HFFc6 (cell line): ENCODE measurements around the gene NTNG1. TPM values are rescaled to one million over a fixed set of nuclear protein-coding genes. Genes with fewer than 3 reads are reported as not detected.

Source experiments
- DNase-seq: peaks from one replicate; pipeline ENCODE4 v3.0.0-alpha.2; 2018
- H3K27ac Mint-ChIP-seq: 2 replicates; pipeline ENCODE4 v1.8.0; 2020; ENCODE audit warnings: mild to moderate bottlenecking, mixed read lengths
- H3K27me3 Mint-ChIP-seq: 2 replicates; pipeline ENCODE4 v1.8.0; 2021; ENCODE audit warnings: mild to moderate bottlenecking, moderate library complexity, mixed read lengths; ENCODE audit not compliant: insufficient read depth
- H3K36me3 Mint-ChIP-seq: 2 replicates; pipeline ENCODE4 v1.8.0; 2021; ENCODE audit warnings: low read depth, mixed read lengths
- H3K4me1 Mint-ChIP-seq: 2 replicates; pipeline ENCODE4 v1.8.0; 2020; ENCODE audit warnings: low read depth, mixed read lengths
- H3K4me3 Mint-ChIP-seq: 2 replicates; pipeline ENCODE4 v1.8.0; 2020; ENCODE audit warnings: mild to moderate bottlenecking, moderate library complexity, mixed read lengths
- H3K9me3 Mint-ChIP-seq: 2 replicates; pipeline ENCODE4 v1.8.0; 2020; ENCODE audit warnings: mild to moderate bottlenecking, mixed read lengths
- CTCF ChIP-seq: fragments of 200-600 bp; sonication (generic); IDR thresholded peaks from 2 replicates; pipeline ENCODE4 v1.5.0; 2021; ENCODE audit warnings: antibody characterized with exemption, mild to moderate bottlenecking
- total RNA-seq, 6 experiments: library from RNA; stranded (reverse); fragmentation: NEBNext Ultra II Directional; extraction: Animal tissue kit (Norgen Biotek cat#: 25700); gene quantifications; 2 replicates in 1 of 6; 3 replicates in 5 of 6; pipeline ENCODE4 v1.2.3, GENCODE V29; 2021

The NTNG1 gene
- total RNA-seq, 6 experiments from 2014 or later, result 1.3 to 8.0 (median 2.2) TPM

- H3K27ac Mint-ChIP-seq, result no peak overlapping the region
- H3K27me3 Mint-ChIP-seq, result no peaks in the 10 kb centered on the region
- no peak for TF ChIP-seq CTCF
- no peaks in the 10 kb centered on the region for H3K36me3 Mint-ChIP-seq
- no peak for DNase-seq
- peaks cover 11% of the 10 kb centered on the region for H3K9me3 Mint-ChIP-seq
- no peak overlapping the region for H3K4me3 Mint-ChIP-seq
- no peaks in the 10 kb centered on the region for H3K4me1 Mint-ChIP-seq
Observed at GRCh38 chr1:107243461-107243860, 102.6 kb downstream of the NTNG1 start.

- Mint-ChIP-seq H3K27ac (no peak overlapping the region), H3K4me1 (no peaks in the 10 kb centered on the region), H3K36me3 (no peaks in the 10 kb centered on the region), H3K4me3 (no peak overlapping the region), H3K27me3 (no peaks in the 10 kb centered on the region), H3K9me3 (peaks cover 11% of the 10 kb centered on the region)
- TF ChIP-seq CTCF, result no peak
- DNase-seq, result no peak
Observed at GRCh38 chr1:107244709-107245500, 104.1 kb downstream of the NTNG1 start.

GRCh38 chr1:107246775-107247345 is 106.0 kb downstream of the NTNG1 start:
- H3K4me3 Mint-ChIP-seq, result no peak overlapping the region

GRCh38 chr1:107247679-107248078 is 106.8 kb downstream of the NTNG1 start:
- H3K4me1 Mint-ChIP-seq, result no peaks in the 10 kb centered on the region
- H3K9me3 Mint-ChIP-seq, result peaks cover 7% of the 10 kb centered on the region; the same call in 1 of the 2 replicates
- H3K36me3 Mint-ChIP-seq, result no peaks in the 10 kb centered on the region
- H3K4me3 Mint-ChIP-seq, result no peak overlapping the region
- no peak for TF ChIP-seq CTCF
- H3K27me3 Mint-ChIP-seq, result no peaks in the 10 kb centered on the region
- no peak overlapping the region for H3K27ac Mint-ChIP-seq
- no peak for DNase-seq

More at GRCh38 chr1:107246775-107247345, 106.0 kb downstream of the NTNG1 start:
- no peaks in the 10 kb centered on the region for H3K27me3 Mint-ChIP-seq
- H3K9me3 Mint-ChIP-seq, result peaks cover 7% of the 10 kb centered on the region; the same call in 1 of the 2 replicates
- no peaks in the 10 kb centered on the region for H3K36me3 Mint-ChIP-seq
- TF ChIP-seq CTCF, result no peak
- no peak overlapping the region for H3K27ac Mint-ChIP-seq
- H3K4me1 Mint-ChIP-seq, result no peaks in the 10 kb centered on the region
- no peak for DNase-seq

GRCh38 chr1:107250169-107250568 is 109.3 kb downstream of the NTNG1 start:
- DNase-seq, result no peak

More at GRCh38 chr1:107250169-107250568, 109.3 kb downstream of the NTNG1 start:
- H3K9me3 Mint-ChIP-seq, result no peaks in the 10 kb centered on the region
- H3K4me3 Mint-ChIP-seq, result no peak overlapping the region
- no peaks in the 10 kb centered on the region for H3K36me3 Mint-ChIP-seq
- H3K27ac Mint-ChIP-seq, result no peak overlapping the region
- H3K27me3 Mint-ChIP-seq, result no peaks in the 10 kb centered on the region
- TF ChIP-seq CTCF, result no peak
- no peaks in the 10 kb centered on the region for H3K4me1 Mint-ChIP-seq
